ENCODE measurements around the gene UCN. TPM values are rescaled to one million over a fixed set of nuclear protein-coding genes. Genes with fewer than 3 reads are reported as not detected.

Gene UCN
- total and polyA plus RNA-seq, 2 of the 4 experiments (the other 2 are of a cell fraction) = 0.22 TPM; not detected in 1

DNA sequence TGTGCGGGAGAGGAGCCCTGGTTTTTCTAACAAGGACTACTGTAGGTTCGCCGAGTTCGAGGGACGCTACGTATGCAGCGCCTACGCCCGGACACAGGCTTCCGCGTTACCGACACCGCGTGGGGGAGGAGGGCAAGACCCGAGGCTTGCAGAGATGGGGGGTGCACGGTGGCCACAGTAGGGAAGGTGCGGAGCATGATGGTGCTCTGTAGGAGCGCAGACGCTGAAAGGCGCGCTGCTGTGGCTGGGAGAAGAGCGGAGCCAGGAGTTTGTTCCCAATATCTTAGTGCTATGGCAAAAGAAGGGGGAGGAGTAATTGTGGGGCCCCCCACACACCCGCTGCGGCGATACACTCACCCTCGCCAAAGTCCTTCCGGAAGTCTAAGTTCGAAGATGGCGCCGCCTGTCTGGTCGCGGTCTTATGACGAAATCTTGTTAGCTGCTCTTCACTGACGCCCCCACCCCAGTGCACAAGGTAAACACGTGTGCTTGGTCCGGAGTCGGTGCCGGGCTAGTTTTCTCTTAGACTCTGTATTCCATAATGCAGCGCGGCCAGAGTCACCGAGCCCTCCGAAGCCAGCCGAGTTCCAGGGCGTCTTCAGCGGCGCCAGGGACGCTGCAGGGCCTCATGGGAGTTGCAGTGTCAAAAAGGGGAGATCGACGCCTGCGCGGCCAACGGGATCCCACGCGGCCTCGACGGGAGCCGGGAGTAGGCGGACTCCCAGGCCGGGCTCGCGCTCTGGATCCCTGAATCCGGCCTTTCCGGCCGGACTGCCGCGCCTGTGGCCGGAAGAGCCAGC, 48.3 kb upstream of the UCN start, which contains the start of gene GTF3C2:
Gene GTF3C2 (minus strand): TSS at position 383 of the 800 bp plus-strand sequence. CDS start 13,210 bp downstream, outside the sequence.
- Histone ChIP-seq H3K4me2 (ENCODE audit: low read depth, low read length) (peak within 1 kb of the TSS; percentile 93), H4K5ac (ENCODE audit: low read depth, low read length) (peak within 1 kb of the TSS; percentile 90), H2AK5ac (ENCODE audit: low read depth, low read length) (peak within 1 kb of the TSS; percentile 94), H2BK120ac (ENCODE audit: low read depth, low read length) (peak within 1 kb of the TSS; percentile 89), H2AFZ (replicated peaks; ENCODE audit: low read length, poor library complexity) (peak within 1 kb of the TSS; percentile 98), H3K27me3 (ENCODE audit: control insufficient read depth, insufficient read depth, low read length) (no peaks in the 10 kb centered on the region), H3K4me1 (ENCODE audit: control insufficient read depth, insufficient read depth, low read length) (peaks cover 8% of the 10 kb centered on the region), H3K14ac (replicated peaks; ENCODE audit: low read depth, low read length) (peak within 1 kb of the TSS; percentile 89), H3K9me1 (ENCODE audit: insufficient read depth, low read length) (no peaks in the 10 kb centered on the region; the same call in 1 of the 2 replicates), H3K23ac (ENCODE audit: low read depth, low read length) (peak within 1 kb of the TSS; percentile 94), H3K27ac (ENCODE audit: insufficient read depth, low read length) (peak within 1 kb of the TSS; percentile 95), H3K9ac (ENCODE audit: low read depth, low read length) (peak within 1 kb of the TSS; percentile 96), H4K8ac (ENCODE audit: low read depth in 2 of 2, low read length in 2 of 2) (peak within 1 kb of the TSS; percentile 73 to 98), H3K9me3 (ENCODE audit: control insufficient read depth, insufficient read depth, low read length) (no peaks in the 10 kb centered on the region), H3K18ac (ENCODE audit: low read depth, low read length) (peak within 1 kb of the TSS; percentile 40), H4K20me1 (ENCODE audit: insufficient read depth, low read length) (no peaks in the 10 kb centered on the region; the same call in 1 of the 2 replicates), H2BK20ac (ENCODE audit: low read depth, low read length) (0 out of 2 replicates have a peak within 1 kb of the TSS, but pooled peaks have one; percentile 60), H2BK15ac (ENCODE audit: low read depth, low read length) (no peak within 1 kb of the TSS), H3K4me3 (ENCODE audit: insufficient read depth, low read depth, low read length) (peak within 1 kb of the TSS; percentile 88), H3K56ac (ENCODE audit: extremely low read depth, insufficient read depth, low read length) (peak within 1 kb of the TSS; percentile 81), H3K4ac (ENCODE audit: low read depth, low read length) (peak within 1 kb of the TSS; percentile 95), H2BK5ac (ENCODE audit: low read depth, low read length, poor library complexity, severe bottlenecking) (peak within 1 kb of the TSS; percentile 91), H2AK9ac (replicated peaks; ENCODE audit: low read depth, low read length, poor library complexity) (peak within 1 kb of the TSS; percentile 96), H3K79me1 (ENCODE audit: low read depth in 1 of 2, low read length in 2 of 2) (peaks cover 18 to 42% of the 10 kb centered on the region in 2 experiments), H3K36me3 (ENCODE audit: control insufficient read depth, insufficient read depth, low read length) (no peaks in the 10 kb centered on the region), H4K91ac (ENCODE audit: insufficient read depth, low read depth, low read length) (peak within 1 kb of the TSS; percentile 93)
- POLR2A ChIA-PET (ENCODE audit: unreplicated experiment) = interaction anchor here (0.7 to 1.6 kb wide), 3 partner anchors 12 to 202 kb away, joined by 3 to 5 read pairs (median 4); partner anchors contain the start of gene ZNF513
- BruUV-seq (replicated peaks) = no TSS peak
- TF ChIP-seq POLR2A (IDR thresholded peaks at IDR 0.05; ENCODE audit: low read depth, low read length) (0 out of 2 replicates have a peak, but pooled peaks have one; percentile 91), NFE2L2 (IDR thresholded peaks at IDR 0.05; ENCODE audit: low read depth, low read length) (no peak), MXI1 (IDR thresholded peaks at IDR 0.05; ENCODE audit: borderline replicate concordance, low read depth, low read length) (peak; percentile 94), MAZ (IDR thresholded peaks at IDR 0.05; ENCODE audit: borderline replicate concordance, low read depth, low read length) (peak; percentile 97), CEBPB (IDR thresholded peaks at IDR 0.05; ENCODE audit: low read depth, low read length) (peak; percentile 84), MAFK (IDR thresholded peaks at IDR 0.05; ENCODE audit: low read depth, low read length) (no peak), RCOR1 (IDR thresholded peaks at IDR 0.05; ENCODE audit: insufficient replicate concordance, low read length) (peak; percentile 12), FOS (IDR thresholded peaks at IDR 0.05; ENCODE audit: low read depth, low read length) (no peak)
- TF ChIP-seq, protein P1, sequence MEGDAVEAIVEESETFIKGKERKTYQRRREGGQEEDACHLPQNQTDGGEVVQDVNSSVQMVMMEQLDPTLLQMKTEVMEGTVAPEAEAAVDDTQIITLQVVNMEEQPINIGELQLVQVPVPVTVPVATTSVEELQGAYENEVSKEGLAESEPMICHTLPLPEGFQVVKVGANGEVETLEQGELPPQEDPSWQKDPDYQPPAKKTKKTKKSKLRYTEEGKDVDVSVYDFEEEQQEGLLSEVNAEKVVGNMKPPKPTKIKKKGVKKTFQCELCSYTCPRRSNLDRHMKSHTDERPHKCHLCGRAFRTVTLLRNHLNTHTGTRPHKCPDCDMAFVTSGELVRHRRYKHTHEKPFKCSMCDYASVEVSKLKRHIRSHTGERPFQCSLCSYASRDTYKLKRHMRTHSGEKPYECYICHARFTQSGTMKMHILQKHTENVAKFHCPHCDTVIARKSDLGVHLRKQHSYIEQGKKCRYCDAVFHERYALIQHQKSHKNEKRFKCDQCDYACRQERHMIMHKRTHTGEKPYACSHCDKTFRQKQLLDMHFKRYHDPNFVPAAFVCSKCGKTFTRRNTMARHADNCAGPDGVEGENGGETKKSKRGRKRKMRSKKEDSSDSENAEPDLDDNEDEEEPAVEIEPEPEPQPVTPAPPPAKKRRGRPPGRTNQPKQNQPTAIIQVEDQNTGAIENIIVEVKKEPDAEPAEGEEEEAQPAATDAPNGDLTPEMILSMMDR (conservative IDR thresholded peaks at IDR 0.05; ENCODE audit: low read depth, low read length) = 0 out of 2 replicates have a peak, but pooled peaks have one; percentile 0
- TF ChIP-seq, protein P2, sequence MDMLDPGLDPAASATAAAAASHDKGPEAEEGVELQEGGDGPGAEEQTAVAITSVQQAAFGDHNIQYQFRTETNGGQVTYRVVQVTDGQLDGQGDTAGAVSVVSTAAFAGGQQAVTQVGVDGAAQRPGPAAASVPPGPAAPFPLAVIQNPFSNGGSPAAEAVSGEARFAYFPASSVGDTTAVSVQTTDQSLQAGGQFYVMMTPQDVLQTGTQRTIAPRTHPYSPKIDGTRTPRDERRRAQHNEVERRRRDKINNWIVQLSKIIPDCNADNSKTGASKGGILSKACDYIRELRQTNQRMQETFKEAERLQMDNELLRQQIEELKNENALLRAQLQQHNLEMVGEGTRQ (IDR thresholded peaks at IDR 0.05; ENCODE audit: low read depth, low read length) = peak; percentile 25; the same call in 1 of the 2 replicates
- CTCF ChIA-PET = no interaction called here
- ATAC-seq (ENCODE audit: low read depth) (peak; percentile 92), DNase-seq (peak; percentile 97)
- intact Hi-C loops (cut with micrococcal nuclease) = loop anchor here (5.0 kb wide), 1 partner anchor 34 kb away; the partner anchor contains the start of gene MPV17
- dilution Hi-C loops (cut with HindIII; ENCODE audit: low sequenced_read_pairs, unreplicated experiment) = no loop called here
- 0% methylated on average over 47 of the region's 67 CpGs; no CpG with 5 or more reads in 1 of the 2 experiments for WGBS, 2 experiments (ENCODE audit: extremely low coverage in 2 of 2, insufficient read length in 1 of 2)
- in situ Hi-C loops (cut with MboI; ENCODE audit: low sequenced_read_pairs) = no loop called here

Data from IMR-90 (cell line).